ENCODE results near the gene NCBP1. TPM values are rescaled to one million over a fixed set of nuclear protein-coding genes. Genes with fewer than 3 reads are reported as not detected.
"Not testable (repeated sequence)": the region's sequence is repeated elsewhere in the genome, so short reads cannot be mapped to it uniquely, and the experiment has no call there.

NCBP1 gene
- polyA plus RNA-seq, 4 donors, result 40.0 to 56.1 (median 46.5) TPM

GRCh38 chr9:97668485-97668884, 34.9 kb downstream of the NCBP1 start:
- DNase-seq (ENCODE audit: low read depth in 4 of 4, low spot score in 3 of 4), result no peak

- DNase-seq (ENCODE audit: low read depth in 4 of 4, low spot score in 3 of 4), result no peak
These were observed 37.0 kb downstream of the NCBP1 start for GRCh38 chr9:97670586-97670985.

- no peak for DNase-seq (ENCODE audit: low read depth in 4 of 4, low spot score in 3 of 4)
These were observed 38.8 kb downstream of the NCBP1 start for GRCh38 chr9:97672403-97672802.

- DNase-seq (ENCODE audit: low read depth in 4 of 4, low spot score in 3 of 4), result no peak
These were observed 40.3 kb downstream of the NCBP1 start for GRCh38 chr9:97673922-97674321.

GRCh38 chr9:97675655-97676054, 42.0 kb downstream of the NCBP1 start:
- no peak for DNase-seq (ENCODE audit: low read depth in 4 of 4, low spot score in 3 of 4)

- no peak for DNase-seq (ENCODE audit: low read depth in 4 of 4, low spot score in 3 of 4)
These were observed 48.6 kb downstream of the NCBP1 start for GRCh38 chr9:97682242-97682641.

GRCh38 chr9:97688654-97689053, 55.0 kb downstream of the NCBP1 start:
- no peak for DNase-seq (ENCODE audit: low read depth in 4 of 4, low spot score in 3 of 4)

GRCh38 chr9:97689401-97690180, 56.0 kb downstream of the NCBP1 start:
- DNase-seq (ENCODE audit: low read depth in 4 of 4, low spot score in 3 of 4), result no peak

GRCh38 chr9:97694769-97695168, 61.1 kb downstream of the NCBP1 start:
- no peak for DNase-seq (ENCODE audit: low read depth in 4 of 4, low spot score in 3 of 4)

GRCh38 chr9:97695390-97695789, 61.8 kb downstream of the NCBP1 start:
- DNase-seq (ENCODE audit: low read depth in 4 of 4, low spot score in 3 of 4), result no peak

- DNase-seq (ENCODE audit: low read depth in 4 of 4, low spot score in 3 of 4), result no peak
These were observed 62.6 kb downstream of the NCBP1 start for GRCh38 chr9:97695995-97696802.

GRCh38 chr9:97696803-97697601, 63.4 kb downstream of the NCBP1 start, which contains the start of gene XPA:
XPA (minus strand) TSS chr9:97697340; CDS start chr9:97697292, 48 bp downstream.
- DNase-seq (ENCODE audit: low read depth in 4 of 4, low spot score in 3 of 4), result peak; percentile 85 to 92 (median 88)

- DNase-seq (ENCODE audit: low read depth in 4 of 4, low spot score in 3 of 4), result no peak
These were observed 64.2 kb downstream of the NCBP1 start for GRCh38 chr9:97697837-97698236.

GRCh38 chr9:97698865-97699264, 65.2 kb downstream of the NCBP1 start:
- no peak for DNase-seq (ENCODE audit: low read depth in 4 of 4, low spot score in 3 of 4)

- not testable (repeated sequence) for DNase-seq (ENCODE audit: low read depth in 4 of 4, low spot score in 3 of 4)
These were observed 65.7 kb downstream of the NCBP1 start for GRCh38 chr9:97699281-97699680.

GRCh38 chr9:97699824-97700223, 66.2 kb downstream of the NCBP1 start:
- not testable (repeated sequence) for DNase-seq (ENCODE audit: low read depth in 4 of 4, low spot score in 3 of 4)

GRCh38 chr9:97703437-97704344, 70.1 kb downstream of the NCBP1 start:
- no peak for DNase-seq (ENCODE audit: low read depth in 4 of 4, low spot score in 3 of 4)

GRCh38 chr9:97704345-97704677, 70.7 kb downstream of the NCBP1 start:
- DNase-seq (ENCODE audit: low read depth in 4 of 4, low spot score in 3 of 4), result no peak

GRCh38 chr9:97704851-97705250, 71.2 kb downstream of the NCBP1 start:
- no peak for DNase-seq (ENCODE audit: low read depth in 4 of 4, low spot score in 3 of 4)

GRCh38 chr9:97705354-97705950, 71.8 kb downstream of the NCBP1 start:
- no peak for DNase-seq (ENCODE audit: low read depth in 4 of 4, low spot score in 3 of 4)

Data from left renal pelvis (tissue), 4 donors.